ENCODE data around the gene NUAK2. TPM values are rescaled to one million over a fixed set of nuclear protein-coding genes. Genes with fewer than 3 reads are reported as not detected.
A peak's percentile ranks its signal among the peaks of the same experiment; 100 is the strongest.

Gene NUAK2
- total and polyA plus RNA-seq, 9 donors: 1.2 to 53.2 (median 3.2) TPM

DNA sequence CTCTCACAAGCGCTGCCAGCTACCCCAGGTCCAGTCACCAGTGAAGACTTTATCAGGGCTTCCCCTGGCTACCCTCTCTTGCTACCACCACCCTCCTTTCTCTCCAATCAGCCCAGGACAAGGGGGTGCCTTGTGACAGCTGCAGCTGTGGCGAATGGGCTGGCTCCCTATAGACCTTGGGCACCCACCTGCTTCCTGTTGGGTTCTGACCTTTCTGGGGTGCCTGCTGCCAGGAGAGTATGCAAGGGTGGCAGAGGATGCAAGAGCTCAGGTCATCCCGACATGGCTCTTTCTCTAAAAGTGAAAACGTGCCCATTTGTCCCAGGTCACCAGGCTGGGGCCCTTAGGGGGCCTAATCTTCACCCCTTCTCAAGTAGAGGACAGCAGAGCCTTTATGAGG lies 28.6 kb upstream of the NUAK2 start:
- no peaks in the 10 kb centered on the region for H3K27me3 ChIP-seq
- TF ChIP-seq POLR2A (IDR thresholded peaks at IDR 0.05) (no peak), EP300 (IDR thresholded peaks at IDR 0.05) (no peak)
- TF ChIP-seq, protein P1, sequence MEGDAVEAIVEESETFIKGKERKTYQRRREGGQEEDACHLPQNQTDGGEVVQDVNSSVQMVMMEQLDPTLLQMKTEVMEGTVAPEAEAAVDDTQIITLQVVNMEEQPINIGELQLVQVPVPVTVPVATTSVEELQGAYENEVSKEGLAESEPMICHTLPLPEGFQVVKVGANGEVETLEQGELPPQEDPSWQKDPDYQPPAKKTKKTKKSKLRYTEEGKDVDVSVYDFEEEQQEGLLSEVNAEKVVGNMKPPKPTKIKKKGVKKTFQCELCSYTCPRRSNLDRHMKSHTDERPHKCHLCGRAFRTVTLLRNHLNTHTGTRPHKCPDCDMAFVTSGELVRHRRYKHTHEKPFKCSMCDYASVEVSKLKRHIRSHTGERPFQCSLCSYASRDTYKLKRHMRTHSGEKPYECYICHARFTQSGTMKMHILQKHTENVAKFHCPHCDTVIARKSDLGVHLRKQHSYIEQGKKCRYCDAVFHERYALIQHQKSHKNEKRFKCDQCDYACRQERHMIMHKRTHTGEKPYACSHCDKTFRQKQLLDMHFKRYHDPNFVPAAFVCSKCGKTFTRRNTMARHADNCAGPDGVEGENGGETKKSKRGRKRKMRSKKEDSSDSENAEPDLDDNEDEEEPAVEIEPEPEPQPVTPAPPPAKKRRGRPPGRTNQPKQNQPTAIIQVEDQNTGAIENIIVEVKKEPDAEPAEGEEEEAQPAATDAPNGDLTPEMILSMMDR (IDR thresholded peaks at IDR 0.05): no peak
- H3K36me3 ChIP-seq: no peaks in the 10 kb centered on the region
- intact Hi-C loops (cut with DNase I): loop anchor here in 2 of 4 donors (5.0 to 10.0 kb wide), 2 partner anchors 37 to 85 kb away; no protein-coding TSS in a partner anchor
- no peak overlapping the region for H3K4me3 ChIP-seq
- 62 to 73% (median 64%) methylated on average over 4 of the region's 4 CpGs for WGBS, 3 donors
- H3K4me1 ChIP-seq (ENCODE audit: insufficient read depth): peaks cover 15% of the 10 kb centered on the region
- no peaks in the 10 kb centered on the region for H3K9me3 ChIP-seq
- peak overlapping the region in 1 of 2 donors; percentile 4 for H3K27ac ChIP-seq
- DNase-seq: no peak

DNA sequence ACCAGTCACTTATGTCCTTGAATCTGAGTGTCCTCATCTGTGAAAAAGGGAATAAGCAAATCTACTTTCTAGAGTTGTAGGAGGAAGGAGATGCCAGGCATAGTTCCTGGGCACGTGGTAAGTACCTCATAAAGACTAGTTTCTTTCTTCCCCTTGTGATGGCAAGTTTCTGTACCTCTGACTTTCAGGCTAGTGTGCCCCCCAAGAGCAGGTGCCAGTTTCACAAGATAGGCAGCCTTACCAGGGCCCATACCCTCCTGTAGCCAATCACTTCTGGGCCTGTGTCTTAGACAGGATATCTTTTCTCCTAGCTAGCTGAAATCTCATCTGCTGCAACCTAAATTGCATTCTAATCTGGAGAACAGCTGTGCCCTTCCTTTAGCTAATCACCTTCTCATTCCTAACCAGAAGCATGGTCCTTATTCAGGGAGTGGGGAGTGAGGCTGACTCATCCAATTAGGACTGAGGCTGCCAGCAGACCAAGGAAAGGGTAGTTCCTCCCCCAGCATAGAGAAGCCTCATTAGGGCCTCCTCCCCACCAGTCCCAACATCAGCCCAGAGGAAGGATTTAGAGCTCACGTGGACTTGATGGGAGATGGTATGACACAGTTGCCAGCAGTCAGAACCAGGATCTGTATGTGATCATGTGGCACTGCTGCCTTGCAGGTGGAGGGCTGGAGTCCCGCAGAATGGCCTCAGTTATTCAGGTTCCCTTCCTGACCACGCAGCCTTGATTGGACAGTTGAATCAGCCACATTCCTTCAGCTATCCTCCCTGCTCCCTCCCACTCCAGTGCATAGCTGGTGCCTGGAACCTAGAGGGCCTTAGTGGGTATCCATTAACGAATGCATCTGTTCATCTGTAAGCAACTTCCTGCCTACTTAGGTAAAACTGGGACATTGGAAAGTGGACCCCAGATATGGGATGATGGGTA lies 27.3 kb upstream of the NUAK2 start:
- H3K27ac ChIP-seq: peak overlapping the region in 1 of 2 donors; percentile 4
- no peaks in the 10 kb centered on the region for H3K9me3 ChIP-seq
- 33 to 37% (median 36%) methylated on average over 5 of the region's 5 CpGs for WGBS, 3 donors
- H3K36me3 ChIP-seq: no peaks in the 10 kb centered on the region
- H3K4me3 ChIP-seq: no peak overlapping the region
- TF ChIP-seq EP300 (IDR thresholded peaks at IDR 0.05): no peak
- no peak for TF ChIP-seq POLR2A (IDR thresholded peaks at IDR 0.05)
- TF ChIP-seq, protein P1 (IDR thresholded peaks at IDR 0.05): no peak
- no peaks in the 10 kb centered on the region for H3K27me3 ChIP-seq
- H3K4me1 ChIP-seq (ENCODE audit: insufficient read depth): peaks cover 15% of the 10 kb centered on the region
- intact Hi-C loops (cut with DNase I): no loop called here
- no peak for DNase-seq

DNA sequence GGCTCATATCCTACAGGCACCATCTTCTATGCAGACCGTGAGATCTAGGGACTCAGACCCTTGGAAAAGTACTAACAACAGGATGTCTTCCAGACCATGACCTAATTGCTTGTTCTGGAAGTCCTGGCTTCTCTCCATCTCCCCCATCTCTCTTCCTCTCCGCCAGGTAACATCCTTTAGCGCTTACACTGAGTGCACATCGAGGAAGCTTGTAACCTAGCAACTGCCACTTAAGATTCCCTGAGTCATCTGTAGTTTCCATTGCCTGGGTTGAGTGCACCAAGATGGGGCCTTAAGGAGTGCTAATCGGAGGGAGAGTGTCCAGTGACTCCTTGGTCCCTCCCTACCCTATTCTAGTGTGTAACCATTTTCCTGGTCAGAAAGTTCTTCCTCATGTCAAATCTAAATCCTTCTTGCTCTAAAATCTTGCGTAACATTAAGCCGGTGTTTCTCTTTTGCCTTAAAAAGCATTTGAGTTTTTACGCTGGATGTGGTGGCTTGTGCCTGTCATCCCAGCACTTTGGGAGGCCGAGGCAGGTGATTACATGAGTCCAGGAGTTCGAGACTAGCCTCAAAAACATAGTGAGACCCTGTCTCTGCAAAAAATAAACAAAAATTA lies 25.5 kb upstream of the NUAK2 start:
- Histone ChIP-seq H3K27me3 (no peaks in the 10 kb centered on the region), H3K36me3 (no peaks in the 10 kb centered on the region)

DNA sequence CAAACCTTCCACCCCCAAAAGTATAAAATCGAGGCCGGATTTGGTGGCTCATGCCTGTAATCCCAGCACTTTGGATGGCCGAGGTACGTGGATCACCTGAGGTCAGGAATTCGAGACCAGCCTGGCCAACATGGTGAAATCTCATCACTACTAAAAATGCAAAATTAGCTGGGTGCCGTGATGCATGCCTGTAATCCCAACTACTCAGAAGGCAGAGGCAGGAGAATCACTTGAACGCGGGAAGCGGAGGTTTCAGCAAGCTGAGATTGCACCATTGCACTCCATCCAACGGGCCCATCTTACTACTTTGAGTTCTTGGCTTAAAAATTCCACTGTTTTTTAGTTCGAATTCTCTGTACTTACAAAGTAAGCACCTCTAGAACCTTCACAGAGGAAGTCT lies 24.2 kb upstream of the NUAK2 start:
- 72 to 86% (median 76%) methylated on average over 11 of the region's 11 CpGs for WGBS, 3 donors
- H3K4me3 ChIP-seq: no peak overlapping the region
- peaks cover 9% of the 10 kb centered on the region for H3K4me1 ChIP-seq (ENCODE audit: insufficient read depth)
- DNase-seq: no peak
- H3K27me3 ChIP-seq: no peaks in the 10 kb centered on the region
- intact Hi-C loops (cut with DNase I): no loop called here
- H3K9me3 ChIP-seq: no peaks in the 10 kb centered on the region
- H3K36me3 ChIP-seq: no peaks in the 10 kb centered on the region
- H3K27ac ChIP-seq: peak overlapping the region in 1 of 2 donors; percentile 6
- no peak for TF ChIP-seq EP300 (IDR thresholded peaks at IDR 0.05)
- TF ChIP-seq POLR2A (IDR thresholded peaks at IDR 0.05): no peak
- TF ChIP-seq, protein P1 (IDR thresholded peaks at IDR 0.05): no peak

More for the DNA sequence above, 25.5 kb upstream of the NUAK2 start:
- no peak for DNase-seq
- Histone ChIP-seq H3K4me3 (no peak overlapping the region), H3K9me3 (no peaks in the 10 kb centered on the region), H3K27ac (peak overlapping the region in 1 of 2 donors; percentile 19), H3K4me1 (ENCODE audit: insufficient read depth) (peaks cover 10% of the 10 kb centered on the region)
- 75 to 83% (median 78%) methylated on average over 10 of the region's 10 CpGs for WGBS, 3 donors
- TF ChIP-seq EP300 (IDR thresholded peaks at IDR 0.05): no peak
- TF ChIP-seq, protein P1 (IDR thresholded peaks at IDR 0.05): no peak
- TF ChIP-seq POLR2A (IDR thresholded peaks at IDR 0.05): no peak
- intact Hi-C loops (cut with DNase I): no loop called here

All from ovary (tissue), 9 donors.